HK-2 (cell line): ENCODE data around the gene PPEF1.
"Not testable (repeated sequence)": the region's sequence is repeated elsewhere in the genome, so short reads cannot be mapped to it uniquely, and the experiment has no call there.

ENCODE experiments used
- DNase-seq: peaks from one replicate; pipeline ENCODE4 v3.0.0-alpha.2; 2018; ENCODE audit not compliant: unreplicated experiment

PPEF1 gene

DNA sequence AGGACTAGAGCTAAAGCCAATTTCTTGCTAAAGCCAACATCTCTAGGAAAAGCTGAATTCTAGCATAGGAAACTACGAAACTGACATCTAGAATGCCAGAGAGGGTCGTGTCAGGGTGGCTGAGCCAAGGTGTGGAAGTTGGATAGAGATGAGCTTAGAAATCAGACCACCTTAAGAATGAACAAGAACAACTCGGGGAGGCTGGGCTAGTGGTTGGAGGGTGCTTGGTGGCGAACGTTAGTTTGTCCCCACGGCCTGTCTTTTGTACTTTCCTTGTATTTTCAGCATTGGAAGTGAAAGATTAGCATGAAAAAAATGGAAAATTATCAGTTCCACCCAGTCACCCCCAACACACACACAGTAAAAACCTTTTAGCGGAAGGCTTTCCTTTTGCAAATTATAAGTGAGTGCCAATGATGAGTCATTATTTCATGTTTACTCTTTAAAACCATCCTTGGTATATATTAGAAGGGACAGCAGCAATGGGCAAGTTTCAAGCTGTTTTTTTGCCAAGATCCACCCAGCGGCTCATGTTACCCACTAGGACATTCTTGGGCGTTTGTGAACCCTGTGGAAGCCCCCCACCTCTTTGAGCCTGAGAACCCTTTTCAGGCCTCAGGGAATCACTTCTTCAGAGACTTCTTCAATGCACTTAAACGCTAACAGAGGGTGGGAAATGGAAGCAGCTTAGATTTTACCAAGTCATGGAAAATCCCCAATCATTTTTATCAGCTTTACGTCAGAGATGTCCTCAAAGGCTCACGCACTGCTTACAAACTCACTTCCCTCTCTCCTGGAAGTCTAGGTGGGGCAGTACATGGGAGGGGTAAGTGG is 4.9 kb upstream of the PPEF1 start:
- no peak for DNase-seq

DNA sequence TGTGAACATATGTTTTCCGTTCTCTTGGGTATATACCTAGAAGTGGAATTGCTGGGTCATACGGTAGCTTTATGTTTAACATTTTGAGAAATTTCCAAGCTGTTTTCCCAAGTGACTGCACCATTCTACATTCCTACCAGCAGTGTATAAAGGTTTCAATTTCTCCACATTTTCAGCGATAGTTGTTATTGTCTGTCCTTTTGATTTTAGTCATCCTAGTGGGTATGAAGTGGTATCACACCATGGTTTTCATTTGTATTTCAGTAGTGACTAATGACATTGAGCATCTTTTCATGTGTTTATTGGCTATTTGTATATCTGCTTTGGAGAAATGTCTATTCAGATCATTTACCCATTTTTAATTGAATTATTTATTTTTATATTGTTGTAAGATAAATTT is 2.4 kb downstream of the PPEF1 start:
- no peak for DNase-seq

DNA sequence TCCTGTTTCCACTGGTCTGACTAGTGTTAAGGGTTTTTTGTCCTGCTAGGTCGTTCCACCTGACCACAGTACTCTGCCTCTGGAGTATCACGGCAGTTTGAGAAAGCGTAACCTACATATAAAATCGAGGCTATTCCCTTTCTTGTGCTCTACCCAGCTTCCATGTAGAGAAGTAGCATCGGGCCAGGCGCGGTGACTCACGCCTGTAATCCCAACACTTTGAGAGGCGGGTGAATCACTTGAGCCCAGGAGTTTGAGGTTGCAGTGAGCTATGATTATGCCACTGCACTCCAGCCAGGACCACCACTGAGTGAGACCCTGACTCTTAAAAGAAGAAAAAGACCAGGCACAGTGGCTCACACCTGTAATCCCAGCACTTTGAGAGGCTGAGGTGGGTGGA is 7.5 kb downstream of the PPEF1 start:
- DNase-seq = no peak

DNA sequence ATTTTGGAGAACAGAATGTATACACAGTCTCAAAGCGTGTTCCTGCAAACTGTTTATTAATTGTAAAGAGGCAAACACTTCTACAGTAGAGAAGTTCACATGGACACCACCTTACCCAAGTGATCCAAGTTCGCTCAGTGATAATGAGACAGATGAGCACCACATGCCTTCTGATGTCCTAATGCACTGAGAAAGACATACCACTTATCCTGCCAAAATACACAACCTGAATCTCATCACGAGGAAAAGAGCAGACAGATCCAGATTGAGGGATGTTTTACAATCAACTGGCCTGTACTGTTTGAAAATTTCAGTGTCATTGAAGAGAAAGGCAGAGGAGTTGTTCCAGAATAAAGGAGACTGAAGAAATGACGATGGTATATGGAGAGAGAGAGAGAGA is 12.4 kb downstream of the PPEF1 start:
- no peak for DNase-seq

DNA sequence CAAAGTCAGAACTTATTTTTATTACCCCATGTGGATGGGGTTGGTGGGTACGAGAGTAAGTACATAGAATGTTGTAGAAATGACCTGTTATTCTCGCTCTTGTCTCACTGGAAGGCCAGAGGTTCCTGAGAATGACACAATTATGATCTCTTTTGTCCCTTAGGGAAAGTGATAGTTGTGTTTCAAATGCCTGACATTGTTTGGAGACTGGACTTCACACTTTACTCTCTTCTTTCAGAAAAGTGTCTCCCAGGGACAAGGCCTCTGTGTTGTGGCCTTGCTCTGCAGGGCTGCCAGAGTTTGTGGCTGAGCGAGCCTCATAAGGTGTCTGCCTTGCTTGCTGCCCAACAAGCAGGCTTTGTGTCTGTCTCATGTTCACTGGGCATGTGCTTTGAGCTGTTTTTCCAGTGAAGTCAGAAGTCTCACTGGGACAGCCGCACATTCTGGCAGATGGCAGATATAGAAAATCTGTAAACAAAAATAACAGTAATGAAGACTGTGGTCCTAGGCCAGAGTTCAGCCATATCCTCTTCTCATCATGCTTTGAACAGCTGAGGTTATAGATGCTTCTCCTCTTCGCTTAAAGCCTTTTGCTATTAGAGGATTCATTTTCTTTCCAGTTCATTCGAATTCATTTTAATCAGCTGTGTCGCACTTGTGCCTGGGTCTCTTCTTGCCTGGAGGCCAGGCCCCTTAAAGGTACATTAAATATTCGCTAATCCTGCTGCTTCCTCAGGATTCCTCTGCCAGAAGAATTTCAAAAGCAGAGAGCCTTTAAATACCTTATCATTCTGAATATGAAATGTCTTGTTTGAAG is 14.4 kb downstream of the PPEF1 start:
- no peak for DNase-seq

DNA sequence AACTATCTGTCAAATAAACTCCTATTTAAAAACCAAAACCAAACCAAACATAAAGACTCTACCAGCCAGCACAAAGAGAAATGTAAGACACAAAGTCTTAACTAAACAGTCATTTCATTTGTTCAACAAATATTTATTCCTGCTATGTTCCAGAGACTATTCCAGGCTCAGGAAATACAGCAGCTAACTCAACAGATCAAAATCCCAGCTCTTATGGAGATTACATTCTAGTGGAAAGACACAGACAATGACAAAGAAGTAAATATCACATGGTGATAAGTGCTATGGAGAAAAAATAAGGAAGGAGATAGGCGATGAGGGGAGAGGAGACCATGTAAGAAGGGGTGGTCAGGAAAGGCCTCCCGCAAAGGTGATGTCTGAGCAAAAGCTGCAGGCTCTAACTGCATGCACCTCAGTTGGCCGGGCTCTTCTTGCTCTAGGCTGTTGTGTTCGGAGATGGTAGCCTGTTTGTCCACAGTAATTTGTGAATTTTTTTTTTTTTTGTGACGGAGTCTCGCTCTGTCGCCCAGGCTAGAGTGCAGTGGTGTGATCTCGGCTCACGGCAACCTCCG is 15.1 kb downstream of the PPEF1 start:
- no peak for DNase-seq

DNA sequence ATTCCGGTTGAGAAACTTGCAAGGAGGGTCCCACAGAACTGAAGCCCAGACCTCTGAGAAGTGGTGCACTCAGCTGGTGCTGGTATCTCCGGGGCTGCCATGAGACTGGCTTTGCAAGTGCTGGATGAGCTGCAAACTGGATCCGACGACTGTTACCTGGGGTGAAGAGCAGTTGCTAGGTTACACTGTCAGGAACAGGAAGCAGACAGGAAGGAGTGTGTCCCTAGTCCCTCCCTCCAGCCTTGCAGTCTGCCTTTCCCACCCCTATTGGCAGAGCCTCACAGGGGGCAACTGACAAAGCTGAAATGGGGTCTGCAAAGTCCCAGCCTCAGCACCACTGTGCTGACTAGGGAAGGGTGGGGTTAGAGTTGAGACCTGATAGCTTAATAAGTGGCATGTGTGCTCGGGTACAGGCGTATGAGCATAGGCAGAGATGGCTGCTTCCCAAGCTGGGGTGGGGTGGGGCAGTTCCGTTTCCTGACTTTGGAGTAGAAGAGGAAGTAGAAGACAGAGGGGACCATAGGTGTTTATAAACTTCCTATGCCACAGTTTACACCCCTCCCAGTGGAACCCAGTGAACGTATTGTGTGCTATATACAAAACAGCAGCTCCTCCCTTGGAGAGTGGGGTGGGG is 18.0 kb downstream of the PPEF1 start:
- no peak for DNase-seq

DNA sequence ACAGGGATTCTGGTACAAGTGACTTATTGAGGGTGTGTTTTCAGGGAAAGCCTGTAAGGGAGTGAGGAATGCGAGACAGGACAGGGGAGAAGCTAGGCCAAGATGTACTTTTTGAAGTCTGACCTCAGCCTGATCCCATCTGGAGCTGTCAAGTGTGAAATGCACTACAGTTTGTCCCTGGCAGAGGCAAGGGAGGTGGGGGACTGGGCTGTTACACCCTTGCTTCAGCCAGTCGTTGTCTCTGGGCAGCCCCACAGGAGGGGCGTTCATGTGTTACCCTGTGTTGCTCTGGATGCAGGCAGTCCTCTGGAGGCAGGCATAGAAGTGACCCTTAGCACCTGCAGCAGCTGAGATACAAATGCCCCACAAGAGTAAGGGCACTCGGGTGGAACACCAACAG is 25.8 kb downstream of the PPEF1 start:
- no peak for DNase-seq

DNA sequence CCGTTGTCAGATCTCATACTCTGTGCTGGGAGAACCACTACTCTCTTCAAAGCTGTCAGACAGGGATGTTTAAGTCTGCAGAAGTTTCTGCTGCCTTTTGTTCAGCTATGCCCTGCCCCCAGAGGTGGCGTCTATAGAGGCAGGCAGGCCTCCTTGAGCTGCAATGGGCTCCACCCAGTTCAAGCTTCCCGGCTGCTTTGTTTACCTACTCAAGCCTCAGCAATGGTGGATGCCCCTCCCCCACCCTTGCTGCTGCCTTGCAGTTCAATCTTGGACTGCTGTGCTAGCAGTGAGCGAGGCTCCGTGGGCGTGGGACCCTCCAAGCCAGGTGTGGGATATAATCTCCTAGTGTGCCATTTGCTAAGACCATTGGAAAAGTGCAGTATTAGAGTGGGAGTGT is 32.2 kb downstream of the PPEF1 start:
- DNase-seq = not testable (repeated sequence)

DNA sequence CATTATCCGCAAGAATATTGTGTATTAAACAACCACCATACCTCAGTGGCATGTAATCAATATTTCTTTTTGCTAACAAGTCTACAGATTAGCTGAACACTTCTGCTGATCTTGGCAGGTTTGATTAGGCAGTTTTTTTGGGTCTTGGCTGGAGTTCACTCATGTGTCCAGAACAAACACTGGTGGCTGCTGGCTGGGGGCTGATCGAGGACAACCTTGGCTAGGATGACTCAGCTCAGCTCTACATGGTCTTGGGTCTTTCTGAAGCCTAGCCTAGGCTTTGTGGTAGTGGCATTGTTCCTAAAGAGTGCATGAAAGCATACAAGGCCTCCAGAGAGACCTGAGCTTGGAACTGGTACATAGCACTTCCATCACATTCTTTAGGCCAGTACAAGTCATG is 41.1 kb downstream of the PPEF1 start:
- DNase-seq = no peak

DNA sequence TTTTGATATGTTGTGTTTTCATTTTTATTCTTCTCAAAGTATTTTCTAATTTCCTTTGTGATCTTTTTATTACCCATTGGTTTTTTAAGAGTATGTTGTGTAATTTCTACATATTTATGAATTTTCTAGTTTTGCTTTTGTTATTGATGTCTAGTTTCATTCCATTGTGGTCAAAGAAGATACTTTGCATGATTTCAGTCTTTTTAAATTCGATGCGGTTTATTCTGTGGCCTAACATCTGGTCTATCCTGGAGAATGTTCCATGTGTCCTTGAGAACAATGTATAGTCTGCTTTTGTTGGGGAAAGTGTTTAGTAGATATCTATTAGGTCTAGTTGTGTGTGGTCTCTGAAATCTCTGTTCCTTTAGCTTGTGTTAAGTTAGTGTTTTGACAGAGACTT is 46.2 kb downstream of the PPEF1 start:
- DNase-seq = no peak

DNA sequence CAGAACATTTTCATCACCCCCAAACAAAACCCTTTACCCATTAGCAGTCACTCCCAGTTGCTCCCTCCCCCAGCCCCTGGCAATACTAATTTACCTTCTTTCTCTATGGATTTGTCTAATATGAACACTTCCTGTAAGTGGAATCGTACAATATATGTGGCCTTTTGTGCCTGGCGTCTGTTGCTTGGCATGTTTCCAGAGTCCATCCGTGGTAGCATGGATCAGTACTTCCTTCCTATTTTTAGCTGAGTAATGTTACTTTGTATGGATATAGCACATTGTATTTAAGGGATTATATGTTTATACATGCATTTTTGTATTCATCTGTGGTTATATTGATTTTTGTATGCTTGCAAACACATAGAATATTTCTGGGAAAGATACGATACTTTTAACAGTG is 48.2 kb downstream of the PPEF1 start:
- no peak for DNase-seq

DNA sequence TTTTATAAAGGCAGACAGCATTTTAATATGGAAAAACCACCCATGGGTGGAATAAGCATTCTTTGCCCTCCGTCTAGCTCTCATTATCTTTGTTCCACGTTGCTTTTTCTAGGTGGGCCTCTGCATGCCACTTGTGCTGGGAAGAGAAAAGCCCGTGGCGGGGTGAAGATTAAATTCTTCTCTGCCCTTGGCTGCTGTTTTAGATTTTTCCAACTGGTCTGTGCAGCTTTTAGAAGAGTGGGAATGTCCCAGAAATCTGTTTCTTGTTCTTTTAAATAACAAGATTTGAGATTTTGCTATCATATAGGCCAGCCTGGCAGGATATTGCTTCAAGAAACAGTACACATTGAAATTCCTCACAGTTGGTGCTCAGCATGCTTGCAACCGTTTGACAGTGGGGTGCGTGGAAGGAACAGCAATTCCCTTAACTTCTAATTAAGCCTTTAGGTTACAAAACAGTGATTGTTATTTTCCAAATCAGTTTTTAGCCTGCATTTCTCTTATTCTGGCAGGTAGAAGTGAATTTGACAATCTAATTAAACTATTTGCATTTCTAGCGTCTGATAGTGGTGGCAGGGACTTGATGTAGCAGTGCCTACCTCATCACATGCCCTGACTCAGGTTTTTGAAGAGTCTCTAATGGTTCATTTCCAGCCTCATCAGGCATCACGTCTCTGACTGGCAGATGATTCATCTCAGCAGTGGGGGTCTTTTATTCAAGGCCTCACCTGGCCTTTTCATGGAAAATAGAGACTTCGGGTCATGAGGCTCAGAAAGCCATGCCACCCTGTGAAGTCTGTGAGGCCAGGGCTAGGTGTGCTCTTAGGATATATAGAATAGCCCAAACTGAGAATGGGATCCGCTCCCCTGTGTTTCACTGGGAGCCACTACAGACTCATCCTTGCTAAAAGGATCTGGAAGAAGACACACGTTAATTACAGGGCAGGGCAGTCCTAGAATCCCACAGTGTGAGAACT is 50.8 kb downstream of the PPEF1 start:
- DNase-seq = no peak

DNA sequence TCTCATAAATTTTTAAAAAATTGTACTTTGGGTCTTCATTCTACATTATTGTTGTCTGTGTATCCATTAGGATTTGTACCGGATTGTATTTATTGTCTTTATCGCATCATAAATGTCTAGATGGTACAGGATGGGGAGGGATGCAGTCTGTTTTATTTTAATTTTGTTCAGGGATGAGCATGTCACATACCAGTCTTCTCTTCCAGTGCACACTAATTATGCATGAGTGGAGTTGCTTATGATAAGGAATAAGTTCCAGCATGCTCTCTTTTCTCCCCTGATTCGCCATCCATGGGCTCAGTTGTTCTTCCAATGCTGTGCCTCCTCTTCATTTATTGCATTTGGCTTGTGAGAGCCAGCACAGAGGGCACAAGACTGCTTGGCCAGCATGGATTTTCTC is 54.3 kb downstream of the PPEF1 start:
- no peak for DNase-seq

DNA sequence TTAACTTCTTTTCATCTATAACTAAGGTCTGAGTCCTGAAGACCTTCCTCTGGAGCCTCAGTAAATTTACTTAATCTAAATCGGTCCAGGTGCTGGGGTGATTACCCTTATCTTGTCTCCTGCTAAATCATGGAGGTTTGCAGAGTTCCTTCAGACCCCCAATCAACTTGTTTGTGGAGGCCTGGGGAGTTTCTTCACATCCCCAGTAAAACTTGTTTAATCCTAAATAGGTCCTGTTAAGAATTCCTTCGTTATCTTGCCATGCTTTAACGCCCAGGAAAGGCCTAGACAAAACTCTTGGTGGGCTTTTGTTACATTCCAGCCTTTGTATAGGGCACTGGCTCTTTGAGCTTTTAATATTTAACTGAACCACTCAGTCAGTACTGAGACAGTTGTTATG is 55.7 kb downstream of the PPEF1 start:
- not testable (repeated sequence) for DNase-seq

DNA sequence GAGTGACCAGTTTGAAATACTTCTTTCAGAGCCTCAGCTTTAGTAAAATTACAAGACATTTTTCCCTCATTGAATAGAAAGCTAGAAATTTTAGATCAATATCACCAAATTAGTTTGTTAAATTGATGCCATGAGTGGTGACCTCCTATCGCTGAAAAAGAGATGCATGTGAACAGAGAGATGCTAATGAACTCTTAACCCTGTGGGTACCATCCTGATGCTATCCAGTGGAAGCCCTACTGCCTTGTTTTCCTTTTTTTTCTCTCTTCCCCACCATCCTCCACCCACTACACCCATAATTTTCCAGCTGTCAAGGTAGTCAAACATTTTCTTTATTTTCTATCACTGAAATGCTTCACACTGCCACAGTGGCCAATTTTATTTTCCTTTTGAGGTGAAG is 61.9 kb downstream of the PPEF1 start:
- no peak for DNase-seq

DNA sequence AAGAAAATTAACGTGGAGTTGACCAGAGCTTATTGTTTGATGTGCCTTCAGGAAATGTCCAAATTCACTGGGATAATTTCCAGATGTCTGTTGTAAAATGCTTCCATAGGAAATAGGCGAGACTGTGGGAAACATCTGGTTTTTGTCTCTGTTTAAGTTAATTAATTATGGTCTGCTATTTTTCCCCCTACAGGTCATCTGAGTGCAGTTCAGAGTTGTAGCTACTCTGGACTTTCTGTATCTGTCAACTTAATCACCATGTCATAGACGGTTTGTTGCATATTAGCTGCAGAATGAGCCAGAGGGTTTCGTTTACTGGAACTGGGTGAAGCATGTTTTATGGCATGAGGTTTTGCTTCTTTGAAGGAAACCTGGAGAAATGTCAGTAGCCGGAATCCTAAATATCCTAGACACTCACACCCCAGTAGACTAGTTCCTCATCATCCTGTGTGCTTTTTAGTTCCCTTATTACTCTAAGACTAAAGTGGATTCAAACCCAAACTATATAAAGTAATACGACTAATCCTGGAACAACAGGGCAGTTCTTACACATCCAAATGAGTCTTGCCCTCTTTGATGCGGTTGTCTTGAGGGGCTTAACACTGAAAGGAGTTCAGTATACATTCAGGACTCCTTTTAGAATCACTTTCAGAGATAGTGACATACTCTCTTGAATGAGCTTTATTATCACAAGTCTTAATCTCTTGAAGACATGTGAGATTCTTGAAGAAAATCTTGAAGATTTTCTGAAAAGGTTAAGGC is 62.5 kb downstream of the PPEF1 start:
- DNase-seq = no peak

DNA sequence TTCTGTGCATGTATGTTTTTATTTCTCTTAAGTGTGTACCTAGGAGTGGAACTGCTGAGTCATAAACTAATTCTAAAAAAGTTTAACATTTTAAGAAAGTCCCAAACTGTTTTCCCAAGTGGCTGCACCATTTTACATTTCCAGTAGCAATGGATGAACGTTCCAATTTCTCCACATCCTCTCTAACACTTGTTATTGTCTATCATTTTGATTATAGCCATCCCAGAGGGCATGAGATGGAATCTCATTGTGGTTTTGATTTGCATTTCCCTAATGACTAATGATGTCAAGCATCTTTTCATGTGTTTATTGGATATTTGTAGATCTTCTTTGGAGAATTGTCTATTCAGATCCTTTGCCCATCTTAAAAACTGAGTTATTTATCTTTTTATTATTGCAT is 82.5 kb downstream of the PPEF1 start:
- DNase-seq = no peak

DNA sequence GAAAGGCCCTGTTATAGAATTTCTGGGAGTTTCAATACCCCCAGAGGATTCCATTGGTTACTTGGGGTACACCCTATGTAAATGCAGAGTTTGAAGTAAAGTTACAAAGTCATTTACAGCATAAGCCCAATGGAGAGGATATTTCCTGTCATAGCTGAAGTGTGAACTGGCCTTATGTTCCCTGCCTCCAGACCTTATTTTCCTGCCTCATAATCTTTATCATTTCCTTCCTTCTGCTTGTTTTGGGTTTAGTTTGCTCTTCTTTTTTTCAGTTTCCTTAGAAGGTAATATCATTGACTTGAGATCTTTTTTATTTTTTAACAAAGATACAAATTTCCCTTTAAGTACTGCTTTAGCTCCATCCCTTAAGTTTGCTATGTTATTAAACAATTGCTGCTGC is 85.4 kb downstream of the PPEF1 start:
- DNase-seq = no peak

DNA sequence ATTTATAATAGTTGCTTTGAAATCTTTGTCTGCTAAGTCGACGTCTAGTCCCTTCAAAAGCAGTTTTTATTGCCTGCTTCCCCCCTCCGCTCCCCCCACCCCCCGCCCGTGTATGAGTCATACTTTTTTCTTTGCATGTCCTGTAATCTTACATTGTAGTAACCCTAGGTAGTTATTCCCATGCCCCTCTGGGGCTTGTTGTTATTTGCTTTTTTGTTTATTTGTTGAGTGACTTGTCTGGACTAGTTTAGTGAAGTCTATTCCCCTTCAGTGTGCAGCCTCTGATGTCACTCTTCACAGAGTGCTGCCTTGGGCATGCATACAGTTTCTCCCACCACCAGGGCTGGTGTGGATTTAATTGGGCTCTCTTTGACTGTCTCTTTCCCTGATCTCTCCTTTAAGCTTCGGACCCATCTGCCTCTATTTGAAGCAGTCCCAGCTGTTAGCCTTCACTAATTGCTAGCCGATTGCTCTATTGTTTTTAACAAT is 86.2 kb downstream of the PPEF1 start:
- DNase-seq = no peak
